EH (cell line): ENCODE data around the gene HDAC10.
"Not testable (repeated sequence)": the region's sequence is repeated elsewhere in the genome, so short reads cannot be mapped to it uniquely, and the experiment has no call there.

ENCODE experiments used
- DNase-seq: peaks from one replicate; pipeline ENCODE4 v3.0.0-alpha.2; 2015; ENCODE audit warnings: low read depth

The HDAC10 gene

DNA sequence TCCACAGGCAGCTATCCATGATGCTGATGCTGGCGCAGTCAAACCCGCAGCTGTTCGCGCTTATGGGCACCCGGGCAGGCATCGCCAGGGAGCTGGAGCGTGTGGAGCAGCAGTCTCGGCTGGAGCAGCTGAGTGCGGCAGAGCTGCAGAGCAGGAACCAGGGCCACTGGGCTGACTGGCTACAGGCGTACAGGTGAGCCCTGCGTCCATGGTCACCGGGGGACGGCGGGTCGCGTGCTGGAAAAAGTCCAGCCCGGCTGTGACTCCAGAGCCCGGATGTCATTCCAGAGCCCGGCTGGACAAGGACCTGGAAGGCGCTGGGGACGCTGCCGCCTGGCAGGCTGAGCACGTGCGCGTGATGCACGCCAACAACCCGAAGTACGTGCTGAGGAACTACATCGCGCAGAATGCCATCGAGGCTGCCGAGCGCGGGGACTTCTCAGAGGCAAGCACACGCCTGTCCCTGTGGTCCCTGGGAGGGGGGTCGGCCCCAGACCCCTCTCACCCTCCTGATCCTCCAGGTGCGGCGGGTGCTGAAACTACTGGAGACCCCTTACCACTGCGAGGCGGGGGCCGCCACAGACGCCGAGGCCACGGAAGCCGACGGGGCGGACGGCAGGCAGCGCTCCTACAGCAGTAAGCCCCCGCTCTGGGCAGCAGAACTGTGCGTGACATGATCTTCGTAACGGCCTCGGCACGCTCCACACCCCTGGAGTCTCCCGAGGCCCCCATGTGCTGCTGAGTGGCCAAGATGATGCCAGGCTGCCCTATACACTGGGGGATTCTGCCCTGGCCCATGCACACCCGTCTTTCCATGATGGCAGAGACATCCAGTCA lies 34.2 kb downstream of the HDAC10 start:
- no peak for DNase-seq

- no peak for DNase-seq
Observed at GRCh38 chr22:50216055-50216683, 34.9 kb downstream of the HDAC10 start.

GRCh38 chr22:50215297-50216054 lies 35.6 kb downstream of the HDAC10 start:
- no peak for DNase-seq

GRCh38 chr22:50213263-50213662 lies 37.8 kb downstream of the HDAC10 start:
- no peak for DNase-seq

- DNase-seq: no peak
Observed at GRCh38 chr22:50211147-50211546, 39.9 kb downstream of the HDAC10 start.

- DNase-seq: no peak
Observed at GRCh38 chr22:50210378-50211139, 40.5 kb downstream of the HDAC10 start.

DNA sequence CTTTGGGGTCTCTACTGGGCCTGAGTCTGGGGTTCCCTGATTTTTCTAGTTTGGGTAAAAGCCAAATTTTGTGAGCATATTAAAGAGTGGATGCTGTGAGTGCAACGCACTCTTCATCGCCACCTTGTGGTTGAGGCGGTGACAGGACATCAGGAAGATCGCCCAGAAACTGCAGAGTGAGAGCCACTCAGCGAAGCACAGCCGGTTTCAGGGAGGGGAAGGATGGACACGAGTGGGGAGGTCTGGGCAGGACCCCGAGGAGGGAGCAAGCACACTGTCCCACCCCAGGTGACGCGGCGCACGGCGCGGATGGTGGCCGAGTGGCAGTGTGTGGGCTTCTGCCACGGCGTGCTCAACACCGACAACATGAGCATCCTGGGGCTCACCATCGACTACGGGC lies 41.2 kb downstream of the HDAC10 start:
- peak; percentile 72 for DNase-seq

DNA sequence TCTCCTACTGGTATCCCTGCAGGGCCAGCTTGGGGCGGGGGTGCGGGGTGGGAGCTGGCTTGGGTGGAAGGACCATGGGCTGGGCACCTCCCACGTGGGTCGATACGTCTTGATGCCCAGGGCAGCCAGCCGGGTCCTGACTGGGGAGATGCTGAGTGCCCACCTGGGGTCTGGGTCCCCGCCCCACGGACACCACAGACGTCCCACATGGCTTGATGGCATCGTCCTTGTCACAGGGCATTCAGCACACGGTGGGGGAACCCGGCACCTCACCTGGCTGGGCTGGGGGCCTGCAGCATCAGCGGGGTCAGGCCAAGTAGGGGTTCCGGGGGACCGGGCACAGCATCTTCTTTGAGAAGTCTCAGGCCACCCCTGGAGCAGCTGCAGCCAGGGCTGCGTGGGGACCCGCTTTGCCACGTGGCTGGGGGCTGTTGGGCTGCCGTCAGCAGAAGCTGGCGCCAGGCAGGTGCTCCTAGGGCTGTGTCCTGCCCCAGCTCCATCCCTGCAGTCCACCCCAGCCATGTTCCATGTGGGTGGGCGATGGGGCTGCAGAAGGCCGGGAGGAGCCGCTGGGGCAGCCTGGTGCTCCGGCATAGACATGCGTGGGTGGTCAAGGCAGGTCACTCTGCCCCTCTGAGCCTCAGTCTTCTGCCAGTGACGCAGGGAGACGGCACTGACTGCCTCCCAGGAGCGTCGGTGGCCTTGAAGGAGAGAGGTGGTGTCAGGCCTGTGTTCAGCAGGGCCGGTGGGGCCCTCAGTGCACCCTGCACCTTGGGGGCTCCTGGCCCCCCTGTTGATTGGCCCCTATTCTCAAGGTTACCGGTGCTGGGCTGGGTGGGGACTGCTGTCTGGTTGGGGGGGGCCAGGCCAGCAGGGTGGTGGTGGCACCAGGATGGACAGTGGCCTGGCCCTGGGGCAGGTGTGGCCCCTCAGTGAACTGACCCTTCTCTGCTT lies 41.8 kb downstream of the HDAC10 start:
- no peak for DNase-seq

GRCh38 chr22:50208430-50208938 lies 42.6 kb downstream of the HDAC10 start:
- no peak for DNase-seq

- DNase-seq: no peak
Observed at GRCh38 chr22:50207383-50208140, 43.5 kb downstream of the HDAC10 start.

- peak; percentile 61 for DNase-seq
Observed at GRCh38 chr22:50206599-50206998, 44.5 kb downstream of the HDAC10 start.

GRCh38 chr22:50205781-50206569 lies 45.1 kb downstream of the HDAC10 start:
- DNase-seq: no peak

DNA sequence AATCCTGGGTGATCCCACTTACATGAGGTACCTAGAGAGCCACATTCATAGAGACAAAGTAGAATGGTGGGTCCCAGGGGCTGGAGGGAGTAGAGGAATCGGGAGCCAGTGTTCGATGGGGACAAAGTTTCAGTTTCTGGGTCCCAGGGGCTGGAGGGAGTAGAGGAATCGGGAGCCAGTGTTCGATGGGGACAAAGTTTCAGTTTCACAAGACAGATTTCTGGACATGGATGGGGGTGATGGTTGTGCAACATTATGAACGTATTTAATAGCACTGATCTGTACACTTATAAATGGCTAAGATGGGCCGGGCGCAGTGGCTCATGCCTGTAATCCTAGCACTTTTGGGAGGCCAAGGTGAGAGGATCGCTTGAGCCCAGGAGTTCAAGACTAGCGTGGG lies 46.1 kb downstream of the HDAC10 start:
- not testable (repeated sequence) for DNase-seq

GRCh38 chr22:50204571-50204970 lies 46.5 kb downstream of the HDAC10 start:
- no peak for DNase-seq

DNA sequence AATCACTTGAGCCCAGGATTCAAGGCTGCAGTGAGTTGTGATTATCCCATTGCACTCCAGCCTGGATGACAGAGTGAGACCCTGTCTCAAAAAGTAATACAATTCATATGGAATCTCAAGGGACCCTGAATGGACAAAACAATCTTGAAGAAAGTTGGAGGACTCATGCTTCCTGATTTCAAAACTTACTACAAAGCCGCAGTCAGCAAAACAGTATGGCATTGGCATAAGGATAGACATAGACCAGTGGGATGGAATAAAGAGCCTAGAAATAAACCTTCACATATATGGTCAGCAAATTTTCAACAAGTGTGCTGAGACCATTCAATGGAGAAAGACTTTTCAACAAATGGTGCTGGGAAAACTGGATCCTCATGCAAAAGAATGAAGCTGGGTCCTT lies 47.8 kb downstream of the HDAC10 start:
- DNase-seq: no peak

DNA sequence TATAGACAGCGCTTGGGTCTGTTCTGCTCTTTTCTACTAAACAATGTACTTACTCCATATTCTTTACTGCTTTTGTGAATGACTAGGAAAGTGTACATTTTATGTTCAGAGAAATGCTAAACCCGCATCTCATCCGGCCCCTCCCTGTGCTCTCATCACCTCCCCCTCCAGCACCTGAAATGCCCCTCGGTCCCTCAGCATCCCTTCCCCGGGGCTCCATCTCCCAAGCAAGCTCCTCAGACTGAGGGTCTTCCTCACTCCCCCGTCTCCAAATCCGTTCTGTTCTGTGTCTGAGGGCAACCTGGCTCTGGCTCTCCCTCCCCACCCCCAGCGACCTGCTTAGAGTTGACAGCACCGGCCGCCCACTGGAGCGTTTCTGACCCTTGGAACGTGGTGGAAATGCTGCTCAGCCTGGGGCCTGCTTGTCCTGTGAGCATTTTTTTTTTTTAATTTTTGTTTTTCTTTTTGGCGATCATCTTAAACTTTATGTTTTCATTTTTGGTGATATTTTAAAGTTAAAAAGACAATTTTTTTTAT lies 48.9 kb downstream of the HDAC10 start:
- DNase-seq: no peak

- DNase-seq: no peak
Observed at GRCh38 chr22:50201191-50202129, 49.6 kb downstream of the HDAC10 start.
